NCI-H1105 (cell line): ENCODE results near the gene DRAM1.

Source experiments
- DNase-seq: peaks from one replicate; lab custom pipeline; 2025; lab: John Stamatoyannopoulos, UW

DRAM1 gene

GRCh38 chr12:101941306-101942249, 64.2 kb downstream of the DRAM1 start:
- DNase-seq, result no peak

DNA sequence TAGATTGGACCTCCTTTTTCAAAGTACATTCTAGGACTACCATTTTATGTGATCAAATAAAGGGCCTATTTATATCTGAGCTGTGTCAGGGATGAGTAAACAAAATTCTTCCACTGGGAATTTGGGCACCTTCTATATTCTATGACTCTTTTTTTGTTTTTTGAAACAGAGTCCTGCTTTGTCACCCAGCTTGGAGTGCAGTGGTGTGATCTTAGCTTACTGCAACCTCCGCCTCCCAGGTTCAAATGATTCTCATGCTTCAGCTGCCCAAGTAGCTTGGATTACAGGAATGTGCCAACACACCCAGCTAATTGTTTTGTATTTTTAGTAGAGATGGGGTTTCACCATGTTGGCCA, 64.8 kb downstream of the DRAM1 start:
- no peak for DNase-seq

DNA sequence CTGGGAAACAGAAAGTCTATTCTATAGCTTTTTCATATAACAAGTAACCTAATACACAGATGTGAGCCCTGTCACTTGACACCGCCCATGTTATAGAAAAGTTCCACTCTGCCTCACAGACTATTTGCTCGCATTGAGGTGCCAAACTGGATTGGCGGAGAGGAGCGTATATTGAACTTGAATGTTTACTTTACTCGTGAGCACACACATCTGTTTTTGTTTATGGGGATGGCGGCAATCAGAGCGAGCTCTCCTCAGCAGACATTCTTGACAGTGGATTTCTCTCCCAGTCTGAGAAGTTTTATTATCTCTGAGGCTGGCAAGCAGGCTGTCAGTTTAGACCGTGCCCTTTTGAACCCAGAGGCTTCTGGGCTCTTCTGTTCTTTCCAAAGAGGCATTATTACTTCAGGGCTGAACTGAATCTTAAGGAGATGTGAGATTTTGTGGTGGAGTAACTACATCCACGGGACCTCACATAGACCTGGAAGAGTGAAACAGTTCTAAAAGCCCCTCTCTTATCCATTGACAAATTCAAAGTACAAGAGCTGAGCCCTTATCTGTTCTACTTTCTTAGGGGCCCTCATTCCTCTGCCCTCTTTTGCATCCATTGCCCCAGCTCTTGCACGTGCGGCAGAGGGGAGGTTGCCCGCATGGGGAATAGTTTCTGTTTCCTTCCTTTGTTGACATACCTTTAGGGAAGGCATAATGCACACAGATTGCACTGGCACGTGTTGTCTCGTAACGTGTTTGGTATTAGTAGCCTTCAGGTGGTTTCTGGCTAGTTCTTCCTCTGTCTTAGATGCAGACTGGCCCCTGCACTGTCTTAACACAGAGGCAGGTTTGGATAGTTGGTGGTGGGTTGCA, 68.2 kb downstream of the DRAM1 start:
- no peak for DNase-seq

GRCh38 chr12:101946233-101946611, 68.8 kb downstream of the DRAM1 start:
- no peak for DNase-seq

- DNase-seq, result no peak
Observed at GRCh38 chr12:101947316-101947715, 69.9 kb downstream of the DRAM1 start.

- no peak for DNase-seq
Observed at GRCh38 chr12:101948365-101948764, 71.0 kb downstream of the DRAM1 start.

DNA sequence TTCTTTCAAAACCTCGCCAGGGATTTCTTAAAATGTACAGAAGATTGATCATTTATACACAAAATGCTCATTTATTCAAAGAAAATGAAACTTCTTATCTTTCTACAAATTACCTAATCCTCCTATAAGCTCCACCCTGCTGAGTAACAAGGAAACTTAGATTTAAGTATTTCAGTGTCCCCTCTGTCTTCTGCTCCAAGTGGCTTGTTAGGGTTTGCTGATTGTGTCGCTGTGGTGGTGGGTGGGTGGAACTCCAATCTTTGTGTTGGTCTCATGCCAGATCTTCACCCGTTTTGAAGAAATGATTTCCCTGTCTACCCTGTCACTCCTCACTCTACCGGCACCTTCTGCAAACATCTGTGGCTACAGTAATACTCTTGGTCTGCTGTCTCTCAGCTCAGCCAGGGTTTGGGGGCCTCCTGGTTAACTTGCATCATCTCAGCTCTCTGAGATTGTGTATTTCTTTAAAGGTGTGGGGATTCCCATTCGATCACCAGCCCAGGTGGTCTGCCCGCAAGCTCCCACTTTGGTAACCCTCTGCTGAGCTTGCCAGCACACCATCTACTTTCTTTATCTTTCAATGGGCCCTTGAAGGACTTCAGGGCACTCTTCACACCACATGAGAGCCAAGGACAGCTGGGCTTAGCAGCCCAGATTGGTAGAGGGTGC, 73.8 kb downstream of the DRAM1 start:
- no peak for DNase-seq

GRCh38 chr12:101954113-101954512, 76.7 kb downstream of the DRAM1 start:
- DNase-seq, result no peak

GRCh38 chr12:101954676-101955075, 77.3 kb downstream of the DRAM1 start:
- DNase-seq, result no peak

DNA sequence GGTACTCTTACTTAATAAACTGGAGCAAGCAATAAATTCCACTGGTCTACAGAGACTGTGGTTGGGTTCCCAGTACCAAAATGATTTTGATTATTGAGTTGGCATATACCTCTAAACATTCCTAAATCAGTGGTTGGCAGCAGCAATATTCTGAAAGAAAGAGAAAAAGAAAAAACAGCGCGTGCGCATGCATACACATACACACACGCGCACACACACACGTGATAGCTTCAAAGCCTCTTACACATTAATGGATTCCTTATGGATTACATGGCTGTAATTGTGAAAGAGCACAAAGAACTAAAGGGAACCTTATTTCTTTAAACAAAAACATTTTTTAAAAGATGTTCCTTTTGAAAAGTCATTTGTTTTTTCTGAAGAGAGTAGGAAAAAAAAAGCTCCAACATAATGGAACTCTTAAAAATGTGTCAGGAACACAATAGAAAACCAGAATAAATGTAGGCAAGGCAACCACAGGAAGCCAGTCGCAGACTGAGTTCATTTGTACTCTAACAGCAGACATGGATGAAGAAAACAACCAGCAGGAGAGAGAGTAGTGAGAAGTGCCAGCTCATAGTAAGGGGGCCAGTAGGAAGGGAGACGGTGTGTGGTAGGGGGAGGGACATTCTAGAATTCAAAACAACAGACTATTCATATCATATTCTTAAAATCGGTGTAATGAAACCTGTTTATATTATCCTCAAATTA, 80.0 kb downstream of the DRAM1 start:
- DNase-seq, result no peak

DNA sequence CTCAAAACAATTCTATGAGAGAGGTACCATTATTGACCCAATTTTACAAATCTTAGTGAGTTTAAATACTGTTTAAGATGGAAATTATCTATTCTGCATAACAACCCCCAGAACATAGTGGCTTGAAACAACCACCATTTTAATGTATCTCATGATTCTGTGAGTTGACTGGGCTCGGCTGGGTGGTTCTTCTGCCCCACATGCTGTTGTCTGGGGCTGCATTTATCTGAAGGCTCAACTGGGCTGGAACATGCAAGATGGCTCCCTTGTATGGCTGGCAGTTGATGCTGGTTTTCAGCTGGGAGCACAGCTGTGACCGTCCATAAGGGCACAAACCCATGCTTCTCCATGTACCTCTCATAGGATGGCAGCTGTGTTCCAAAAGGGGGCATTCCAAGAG, 82.2 kb downstream of the DRAM1 start:
- DNase-seq, result no peak

DNA sequence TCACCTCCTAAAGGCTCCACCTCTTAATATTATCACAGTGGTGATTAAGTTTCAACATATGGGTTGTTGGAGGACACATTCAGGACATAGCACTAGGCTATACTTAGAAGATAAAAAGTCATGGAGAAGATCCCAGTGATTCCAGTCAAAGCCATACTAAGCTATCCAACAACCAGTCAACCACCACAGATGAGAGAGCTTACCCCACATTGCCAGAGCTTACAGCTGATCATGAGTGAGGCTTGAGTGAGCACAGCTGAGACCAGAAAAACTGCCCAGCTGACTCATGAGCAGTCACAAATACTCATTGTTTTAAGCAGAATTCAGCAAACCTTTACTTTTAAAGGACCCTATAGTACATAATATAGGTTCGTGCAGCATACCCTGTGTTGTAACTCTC, 85.1 kb downstream of the DRAM1 start:
- no peak for DNase-seq

DNA sequence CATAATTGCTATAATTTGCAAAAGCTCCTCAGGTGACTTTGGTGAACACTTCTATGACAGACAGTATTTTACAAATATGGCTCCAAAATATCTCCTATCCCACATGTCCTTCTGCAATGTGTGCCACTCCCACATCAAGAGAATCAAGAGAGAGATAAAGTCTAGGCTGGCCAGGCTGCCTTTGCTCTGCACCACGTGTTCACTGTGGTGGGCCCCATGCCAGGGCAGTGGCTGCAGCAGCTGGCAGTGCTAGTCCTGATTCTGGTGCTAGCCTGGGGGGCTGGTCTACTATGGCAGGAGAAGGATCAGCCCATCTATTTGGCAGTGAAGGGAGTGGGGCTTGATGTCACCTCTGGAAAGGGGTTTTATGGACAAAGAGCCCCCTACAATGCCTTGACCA, 86.3 kb downstream of the DRAM1 start:
- DNase-seq, result no peak

GRCh38 chr12:101966496-101966895, 89.1 kb downstream of the DRAM1 start:
- no peak for DNase-seq

- no peak for DNase-seq
Observed at GRCh38 chr12:101967506-101967905, 90.1 kb downstream of the DRAM1 start.

GRCh38 chr12:101968770-101969169, 91.4 kb downstream of the DRAM1 start:
- no peak for DNase-seq
